ENCODE measurements around the gene YIPF5. TPM values are rescaled to one million over a fixed set of nuclear protein-coding genes. Genes with fewer than 3 reads are reported as not detected.

The YIPF5 gene
- total and polyA plus RNA-seq, 2 donors (not counting 3 experiments of a cell fraction or from before 2014, with no cell fraction given) = 73.7 to 78.7 TPM

DNA sequence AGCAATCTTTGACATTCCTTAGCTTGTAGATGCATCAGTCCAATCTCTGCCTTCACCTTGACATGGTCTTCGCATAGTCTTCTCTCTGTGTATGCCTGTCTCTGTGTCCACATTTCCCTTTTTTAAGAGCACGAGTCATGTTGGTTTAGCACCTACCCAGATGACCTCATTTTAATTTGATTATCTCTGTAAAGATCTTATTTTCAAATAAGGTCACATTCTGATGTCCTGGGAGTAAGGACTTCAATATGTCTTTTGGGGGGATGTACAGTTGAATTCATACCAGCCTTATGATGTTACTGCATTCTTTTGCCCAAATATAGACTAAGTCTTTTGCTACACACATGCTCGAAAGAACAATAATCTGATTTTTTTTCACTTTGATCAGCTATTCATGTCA is 7.1 kb upstream of the YIPF5 start:
- H3K79me2 ChIP-seq (ENCODE audit: control insufficient read depth, insufficient read depth, low read length) = no peaks in the 10 kb centered on the region
- dilution Hi-C loops (cut with MboI; ENCODE audit: extremely low pct_ligation_motif_present, low sequenced_read_pairs) (no loop called here), intact Hi-C loops (cut with micrococcal nuclease) (no loop called here)
- H3K4me2 ChIP-seq (ENCODE audit: insufficient read depth, low read length) = no peak overlapping the region
- TF ChIP-seq CTCF (IDR thresholded peaks at IDR 0.05; ENCODE audit: extremely low read depth in 1 of 2, insufficient read depth in 1 of 2, low read depth in 1 of 2, low read length in 2 of 2) (no peak), JUN (IDR thresholded peaks at IDR 0.05; ENCODE audit: borderline replicate concordance, insufficient read depth, insufficient read length, low read depth) (no peak), GATA2 (IDR thresholded peaks at IDR 0.05; ENCODE audit: insufficient read depth, insufficient read length, low read depth, low read length) (no peak), FOS (IDR thresholded peaks at IDR 0.05; ENCODE audit: borderline replicate concordance, insufficient read depth, low read length) (no peak), MYC (IDR thresholded peaks at IDR 0.05; ENCODE audit: low read depth, low read length) (no peak), POLR2A (IDR thresholded peaks at IDR 0.05; ENCODE audit: low read depth, low read length) (no peak), EZH2 (IDR thresholded peaks at IDR 0.05; ENCODE audit: borderline replicate concordance, low read depth, low read length, severe bottlenecking) (no peak), POLR2AphosphoS5 (IDR thresholded peaks at IDR 0.05; ENCODE audit: insufficient read depth, low read depth, low read length) (no peak)
- TF ChIP-seq, protein P1, sequence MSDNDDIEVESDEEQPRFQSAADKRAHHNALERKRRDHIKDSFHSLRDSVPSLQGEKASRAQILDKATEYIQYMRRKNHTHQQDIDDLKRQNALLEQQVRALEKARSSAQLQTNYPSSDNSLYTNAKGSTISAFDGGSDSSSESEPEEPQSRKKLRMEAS (IDR thresholded peaks at IDR 0.05; ENCODE audit: insufficient read depth, insufficient read length) = no peak
- no peaks in the 10 kb centered on the region for H3K4me1 ChIP-seq (ENCODE audit: control insufficient read depth, extremely low read depth, insufficient read depth, low read length)
- peak overlapping the region; percentile 47 for H2AFZ ChIP-seq (ENCODE audit: low read depth, low read length)
- FAIRE-seq (no peak), DNase-seq (ENCODE audit: low read depth, low spot score) (no peak)
- H3K9me1 ChIP-seq (replicated peaks; ENCODE audit: control insufficient read depth, extremely low read depth, insufficient read depth, low read length) = no peaks in the 10 kb centered on the region
- H4K20me1 ChIP-seq (replicated peaks; ENCODE audit: control insufficient read depth, extremely low read depth, insufficient read depth, low read length) = no peaks in the 10 kb centered on the region
- no peaks in the 10 kb centered on the region for H3K27me3 ChIP-seq (ENCODE audit: control insufficient read depth in 2 of 2, insufficient read depth in 2 of 2, low read length in 2 of 2)
- H3K9ac ChIP-seq (replicated peaks; ENCODE audit: extremely low read depth, insufficient read depth, low read length) = no peak overlapping the region
- ChIA-PET CTCF (no interaction called here), POLR2A (no interaction called here)
- H3K27ac ChIP-seq (ENCODE audit: insufficient read depth, low read depth, low read length) = no peak overlapping the region
- H3K36me3 ChIP-seq (ENCODE audit: control insufficient read depth in 2 of 2, extremely low read depth in 1 of 2, insufficient read depth in 2 of 2, low read length in 2 of 2) = no peaks in the 10 kb centered on the region
- H3K4me3 ChIP-seq (replicated peaks in 1 of 3; ENCODE audit: insufficient read depth in 1 of 3, low read depth in 1 of 3, low read length in 3 of 3) = no peak overlapping the region
- no TSS peak for BruUV-seq (replicated peaks)
- H3K9me3 ChIP-seq (replicated peaks; ENCODE audit: control insufficient read depth, insufficient read depth, low read length) = no peaks in the 10 kb centered on the region
